ENCODE results near the gene RPL26.
"Not testable (repeated sequence)": the region's sequence is repeated elsewhere in the genome, so short reads cannot be mapped to it uniquely, and the experiment has no call there.

The RPL26 gene

DNA sequence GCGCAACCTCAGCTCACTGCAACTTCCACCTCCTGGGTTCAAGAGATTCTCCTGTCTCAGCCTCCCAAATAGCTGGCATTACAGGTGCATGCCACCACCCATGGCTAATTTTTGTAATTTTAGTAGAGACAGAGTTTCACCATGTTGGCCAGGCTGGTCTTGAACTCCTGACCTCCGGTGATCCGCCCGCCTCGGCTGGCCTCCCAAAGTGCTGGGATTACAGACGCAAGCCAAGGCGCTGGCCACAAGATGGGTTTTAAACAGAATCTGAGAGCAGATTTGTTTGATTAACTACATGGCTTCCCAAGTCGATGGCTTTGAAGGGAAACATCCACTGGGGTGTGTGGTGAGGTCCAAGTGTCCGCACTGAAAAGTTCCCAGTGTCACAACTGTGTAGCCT lies 11.5 kb upstream of the RPL26 start:
- not testable (repeated sequence) for DNase-seq (ENCODE audit: low read depth in 2 of 2)

DNA sequence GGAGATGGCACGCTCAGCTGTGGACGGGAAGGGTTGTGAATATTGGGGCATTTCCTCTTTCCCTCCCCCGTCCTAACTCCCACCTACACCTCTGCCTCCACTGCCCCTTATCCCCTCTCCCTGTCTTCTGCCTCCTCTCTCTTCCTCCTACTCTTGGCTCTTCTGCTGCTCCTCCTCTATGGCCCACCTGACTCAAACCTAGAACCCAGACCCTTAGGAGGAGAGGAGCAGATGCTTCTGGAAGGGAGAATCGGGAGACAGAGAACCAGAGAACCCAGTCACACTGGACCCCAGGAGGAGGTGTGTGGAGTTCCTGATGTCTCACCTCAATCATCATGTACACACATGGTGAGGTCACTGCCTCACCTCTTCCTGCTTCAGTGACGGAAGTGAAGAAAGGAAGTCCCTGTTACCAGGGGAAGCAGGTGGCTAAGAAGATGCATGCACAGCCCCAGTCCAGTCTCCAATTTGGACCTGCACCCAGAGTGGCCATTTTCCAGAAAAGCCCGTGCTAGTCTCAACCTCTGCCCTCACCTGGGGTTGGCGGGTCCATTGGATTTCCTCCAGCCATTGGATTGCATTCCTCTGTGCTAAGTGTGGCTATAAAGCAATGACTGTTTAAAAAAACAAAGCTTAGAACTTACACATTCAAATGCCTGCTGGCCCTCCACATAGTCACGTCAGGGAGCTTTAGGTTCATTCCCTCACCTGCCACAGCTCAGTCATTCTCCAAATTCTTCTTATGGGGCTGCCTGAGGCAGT lies 10.7 kb upstream of the RPL26 start:
- DNase-seq (ENCODE audit: low read depth in 2 of 2), result no peak

DNA sequence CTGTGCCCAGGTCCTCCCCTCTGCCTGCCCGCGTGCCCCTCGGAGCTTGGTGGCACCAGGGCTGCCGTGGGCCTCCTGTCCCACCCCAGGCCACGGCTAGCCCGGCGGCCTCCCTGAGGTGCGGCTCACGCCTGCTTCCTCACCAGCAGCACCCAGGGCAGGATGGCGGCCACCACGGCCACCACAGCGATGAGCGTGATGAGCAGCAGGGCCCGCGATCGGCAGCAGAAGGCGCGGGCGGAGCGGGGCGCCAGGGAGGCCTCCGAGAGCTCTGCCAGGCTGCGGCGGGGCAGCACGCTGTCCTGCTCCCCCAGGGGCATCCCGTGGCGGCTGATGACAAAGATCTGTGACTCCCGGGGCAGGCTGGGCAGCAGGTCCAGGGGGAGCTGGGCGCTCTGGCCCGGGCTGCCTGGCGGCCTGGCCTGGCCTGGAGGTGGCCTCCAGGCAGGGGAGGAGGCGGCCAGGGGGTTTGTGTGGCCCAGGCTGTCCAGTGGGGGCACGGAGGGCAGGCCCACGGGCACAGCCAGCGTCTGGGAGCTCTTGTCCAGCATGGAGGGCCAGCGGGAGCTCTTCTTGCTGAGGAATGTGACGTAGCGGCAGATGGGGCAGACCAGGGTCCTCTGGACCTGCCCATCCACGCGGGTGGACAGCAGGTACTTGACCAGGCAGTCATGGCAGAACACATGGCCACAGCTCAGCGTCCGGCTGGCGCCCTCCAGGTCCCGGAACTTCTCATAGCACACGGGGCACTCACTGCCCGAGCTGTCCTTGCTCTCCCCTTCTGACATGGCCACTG lies 9.9 kb upstream of the RPL26 start:
- DNase-seq (ENCODE audit: low read depth in 2 of 2), result no peak

DNA sequence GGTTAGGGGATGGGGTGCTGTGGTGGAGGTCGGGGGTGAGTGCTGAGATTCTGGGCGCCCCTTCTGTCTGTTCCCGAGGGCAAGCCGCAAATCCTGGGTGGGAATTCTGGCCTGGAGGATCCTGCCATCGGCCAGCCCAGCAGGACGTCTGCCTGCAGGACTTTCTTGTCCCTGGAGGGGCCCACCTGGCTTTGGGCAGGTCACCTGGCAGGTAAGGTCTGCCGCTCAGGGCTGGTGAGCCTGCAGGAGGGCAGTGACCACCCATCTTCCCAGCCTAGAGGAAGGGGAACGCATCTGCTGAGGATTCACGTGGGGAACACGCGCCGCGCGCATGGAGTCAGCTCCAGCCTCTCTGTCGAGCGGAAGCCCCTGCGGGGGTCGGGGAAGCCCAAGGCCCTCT lies 9.3 kb upstream of the RPL26 start:
- no peak for DNase-seq (ENCODE audit: low read depth in 2 of 2)

DNA sequence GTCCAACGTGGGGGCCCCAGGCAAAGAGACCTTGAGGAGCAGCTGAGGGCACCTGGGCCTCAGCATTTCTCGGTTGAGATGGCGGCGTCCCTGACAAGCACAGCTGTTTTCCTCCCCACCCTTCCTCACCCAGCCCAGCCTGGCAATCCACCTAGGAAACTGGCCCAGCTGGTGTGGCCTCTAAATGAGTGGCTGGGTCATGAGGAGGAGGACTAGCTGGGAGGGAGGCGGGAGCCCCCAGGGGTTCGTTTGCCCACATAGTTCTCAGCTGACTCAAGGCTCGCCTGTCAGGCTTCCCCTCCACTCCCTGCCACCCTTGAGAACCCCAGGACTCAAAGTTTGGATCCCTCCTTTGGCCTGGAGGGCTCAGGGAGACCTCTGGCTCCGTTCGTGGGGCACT lies 8.7 kb upstream of the RPL26 start:
- no peak for DNase-seq (ENCODE audit: low read depth in 2 of 2)

DNA sequence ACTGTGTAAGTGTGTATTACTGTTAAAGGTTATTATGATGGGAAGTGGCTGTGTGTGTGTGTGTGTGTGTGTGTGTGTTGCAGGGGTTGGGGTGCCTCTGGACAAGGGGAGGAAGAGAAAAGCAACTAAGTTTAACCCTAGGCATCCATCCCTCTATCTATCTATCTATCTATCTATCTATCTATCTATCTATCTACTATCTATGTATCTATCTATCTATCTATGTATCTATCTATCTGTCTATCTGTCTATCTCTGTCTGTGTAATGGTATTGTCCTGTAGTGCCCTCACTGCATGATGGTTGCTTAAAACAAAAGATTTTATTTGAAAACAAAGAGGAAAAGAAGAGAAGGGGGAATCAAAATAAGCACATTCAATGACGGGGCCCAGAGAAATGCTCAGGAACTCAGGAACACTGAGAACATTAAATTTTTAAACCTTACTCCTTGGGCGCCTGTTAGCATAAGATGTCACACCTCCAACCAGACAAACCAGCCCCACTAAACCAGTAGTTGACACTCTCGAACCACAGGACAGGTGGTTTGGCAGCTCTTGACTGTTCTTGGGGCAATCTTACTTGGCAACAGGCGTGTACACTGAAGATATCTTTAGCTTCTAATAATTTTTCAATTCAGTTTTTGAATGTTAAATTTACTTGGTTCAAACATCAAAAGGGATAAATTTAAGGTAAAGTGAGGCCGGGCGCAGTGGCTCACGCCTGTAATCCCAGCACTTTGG lies 5.1 kb upstream of the RPL26 start:
- DNase-seq (ENCODE audit: low read depth in 2 of 2), result no peak

DNA sequence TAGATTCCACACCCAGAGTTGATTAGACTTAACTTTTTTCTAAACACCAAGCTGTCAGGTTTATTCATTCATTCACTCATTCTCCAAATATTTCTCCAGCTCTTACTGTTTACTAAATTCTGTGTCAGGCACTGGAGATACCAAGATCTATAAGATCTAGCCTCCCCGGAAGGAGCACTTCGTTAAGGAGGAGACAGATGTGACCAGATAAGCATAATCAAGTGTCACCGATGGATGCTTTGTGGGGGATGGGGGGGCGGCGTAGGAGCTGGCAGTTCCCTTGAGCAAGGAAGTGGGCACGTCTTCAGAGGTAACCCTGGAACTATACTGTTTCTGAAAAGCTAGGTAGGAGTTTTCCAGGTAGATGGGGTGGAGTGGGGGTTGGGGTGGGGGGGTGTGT lies 3.8 kb upstream of the RPL26 start:
- no peak for DNase-seq (ENCODE audit: low read depth in 2 of 2)

DNA sequence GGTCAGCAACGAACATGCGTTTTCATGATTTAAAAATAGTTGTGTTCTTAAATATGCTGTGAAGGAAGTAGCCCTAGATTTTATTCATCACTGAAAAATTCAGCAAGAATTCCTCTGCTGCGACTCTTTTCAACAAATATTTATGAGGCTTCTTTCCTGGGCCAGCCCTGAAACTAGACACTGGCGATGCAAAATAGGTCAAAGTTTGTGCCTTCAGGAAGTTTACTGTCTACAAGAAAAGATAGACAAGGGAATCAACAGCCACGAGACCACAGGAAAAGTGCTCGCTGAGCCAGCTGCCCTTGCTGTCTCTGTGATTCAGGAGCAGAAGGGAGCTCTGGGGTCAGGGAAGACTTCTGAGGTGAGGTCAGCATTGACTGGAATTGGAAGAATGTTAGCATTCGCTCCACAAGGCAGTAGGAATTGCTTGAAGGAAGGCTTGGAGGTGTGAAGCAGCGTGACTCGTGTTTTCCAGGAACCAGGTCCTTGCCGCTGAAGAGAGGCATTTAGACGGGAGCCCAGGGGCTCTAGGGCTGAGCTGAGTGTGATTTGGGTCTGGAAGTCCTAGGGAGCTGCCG lies 1.9 kb upstream of the RPL26 start:
- DNase-seq (ENCODE audit: low read depth in 2 of 2), result no peak

DNA sequence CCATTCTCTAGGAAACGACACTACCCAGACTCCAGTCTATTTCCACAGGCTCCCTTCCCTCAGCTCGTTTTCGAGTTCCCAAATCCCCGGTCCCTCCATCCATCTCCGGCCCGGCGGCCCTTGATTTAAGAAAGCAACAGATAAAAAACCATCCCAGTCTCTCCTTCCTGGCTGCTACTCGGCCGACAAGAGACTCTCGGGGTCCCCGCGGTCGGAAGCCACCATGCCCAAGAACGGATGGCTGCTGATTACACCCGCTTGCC lies 182 bp downstream of the RPL26 start:
- DNase-seq (ENCODE audit: low read depth in 2 of 2), result no peak

DNA sequence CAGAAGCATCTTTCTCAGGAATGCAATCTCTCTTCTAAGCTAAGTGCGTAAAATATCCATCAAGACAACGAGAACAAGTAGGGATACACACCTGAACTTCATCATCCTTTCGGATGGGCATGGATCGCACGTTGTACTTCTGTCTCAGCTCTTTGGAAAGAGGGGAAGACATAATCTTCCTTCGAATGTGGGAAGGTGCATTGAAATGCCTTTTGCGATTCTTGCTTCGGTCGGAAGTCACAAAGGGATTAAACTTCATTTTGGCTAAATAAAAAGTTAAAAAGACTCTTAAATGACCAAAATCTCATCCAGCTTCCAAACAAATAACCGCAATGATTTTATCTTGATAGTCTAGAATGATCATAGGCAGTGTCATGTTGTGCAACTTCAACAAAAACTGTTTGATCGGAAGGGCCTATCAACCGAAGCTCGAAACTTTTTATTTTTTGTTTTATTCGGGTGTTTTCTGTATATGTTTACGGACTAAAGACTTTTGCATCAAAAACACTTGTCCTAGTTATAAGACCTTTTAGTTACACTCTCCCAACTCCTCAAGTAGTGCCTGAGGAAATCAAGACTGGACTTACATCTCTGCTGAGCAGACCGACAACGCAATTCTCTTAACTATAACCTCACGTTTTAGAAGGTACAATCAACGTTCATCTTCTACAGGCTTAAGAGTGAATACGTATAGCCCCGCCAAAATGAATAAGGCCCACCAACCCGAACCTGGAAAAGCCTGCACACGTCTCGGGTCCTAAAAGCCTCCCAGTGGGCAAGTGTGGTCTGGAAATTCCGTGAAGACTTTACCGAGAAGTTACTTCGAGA lies 727 bp downstream of the RPL26 start:
- no peak for DNase-seq (ENCODE audit: low read depth in 2 of 2)

DNA sequence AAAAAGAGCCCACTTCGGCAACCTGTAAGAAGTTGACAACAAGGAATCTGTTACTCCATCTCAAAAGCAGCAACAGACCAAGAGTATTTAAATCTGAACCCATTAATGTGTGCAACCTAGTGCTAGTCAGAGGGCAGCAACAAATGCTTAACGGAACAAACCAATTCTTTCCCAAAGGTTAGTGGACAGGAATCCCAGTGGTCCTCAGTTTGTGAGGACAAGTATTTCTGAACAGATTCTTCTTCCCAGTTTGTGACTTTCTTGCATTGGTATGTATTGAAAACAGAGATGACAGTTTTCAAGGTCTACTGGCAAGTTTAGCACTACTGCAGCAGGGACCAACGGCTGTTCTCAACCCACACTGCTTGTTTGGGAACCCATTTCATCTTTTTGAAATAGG lies 2.9 kb downstream of the RPL26 start:
- DNase-seq (ENCODE audit: low read depth in 2 of 2), result no peak

DNA sequence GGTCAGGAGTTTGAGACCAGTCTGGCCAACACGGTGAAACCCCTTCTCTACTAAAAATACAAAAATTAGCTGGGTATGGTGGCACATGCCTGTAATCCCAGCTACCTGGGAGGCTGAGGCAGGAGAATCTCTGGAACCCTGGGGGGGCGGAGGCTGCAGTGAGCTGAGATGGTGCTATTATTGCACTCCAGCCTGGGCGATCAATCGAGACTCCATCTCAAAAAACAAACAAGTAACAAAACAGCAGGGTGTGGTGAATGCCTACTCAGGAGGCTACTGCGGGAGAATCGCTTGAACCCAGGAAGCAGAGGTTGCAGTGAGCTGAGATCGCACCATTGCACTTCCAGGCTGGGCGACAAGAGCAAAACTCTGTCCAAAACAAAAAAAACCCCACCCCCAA lies 4.9 kb downstream of the RPL26 start:
- not testable (repeated sequence) for DNase-seq (ENCODE audit: low read depth in 2 of 2)

DNA sequence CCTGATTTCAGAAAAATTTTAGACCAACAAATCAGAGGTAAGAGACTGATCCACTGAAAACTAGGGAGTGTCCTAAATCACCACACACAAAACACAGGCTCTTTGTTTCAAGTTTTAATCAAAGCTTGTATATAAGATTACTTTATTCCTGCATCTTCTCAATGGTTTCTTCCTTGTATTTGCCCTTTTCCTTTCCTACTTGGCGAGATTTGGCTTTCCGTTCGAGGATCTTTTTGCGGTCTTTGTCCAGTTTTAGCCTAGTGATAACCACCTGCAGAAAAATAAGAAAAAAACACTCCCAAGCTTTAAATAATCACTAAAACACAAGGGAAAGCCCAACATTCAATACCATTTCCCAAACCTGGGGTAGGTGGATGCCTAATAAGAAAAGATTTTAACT lies 5.6 kb downstream of the RPL26 start:
- DNase-seq (ENCODE audit: low read depth in 2 of 2), result no peak

DNA sequence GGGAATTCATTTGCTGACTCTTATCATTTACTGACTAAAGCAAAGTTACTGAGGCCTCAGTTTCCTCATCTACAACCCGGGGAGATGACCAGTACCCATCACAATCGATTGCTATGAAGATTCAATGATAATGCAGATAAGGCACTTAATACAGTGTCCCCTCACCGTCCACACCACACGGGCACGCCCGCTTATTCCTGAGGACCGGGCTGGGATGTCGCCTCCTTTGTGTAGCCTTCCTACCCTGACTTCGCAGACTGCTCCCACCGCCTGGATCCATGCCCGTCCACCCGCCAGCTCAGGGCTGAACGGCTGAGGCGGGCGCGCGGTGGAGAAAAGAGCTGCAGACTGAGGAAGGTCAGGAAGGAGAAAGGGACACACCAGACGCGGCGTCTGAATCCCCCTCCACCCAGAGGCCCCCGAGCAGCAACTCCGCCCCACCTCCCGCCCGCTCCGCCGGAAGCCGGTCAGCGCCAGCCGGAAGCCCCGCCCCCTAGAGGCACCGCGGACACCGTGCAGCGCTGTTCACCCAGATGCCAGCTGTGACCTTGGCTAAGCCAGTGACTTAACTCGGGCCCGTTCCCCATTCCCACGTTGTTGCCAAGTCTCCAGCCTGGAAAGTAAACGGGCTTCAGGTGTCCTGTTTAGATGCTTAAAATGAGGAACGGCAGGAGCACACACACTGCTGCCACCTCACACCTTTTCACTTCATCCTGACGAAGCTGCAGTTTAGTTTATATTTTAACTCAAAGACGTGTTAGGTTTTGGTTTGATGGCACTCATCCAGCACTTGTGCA lies 6.5 kb downstream of the RPL26 start, which contains the start of gene KRABD2:
Gene KRABD2 (minus strand): TSS at position 434 of the 797 bp plus-strand sequence.
- peak; percentile 81 to 89 for DNase-seq (ENCODE audit: low read depth in 2 of 2)

DNA sequence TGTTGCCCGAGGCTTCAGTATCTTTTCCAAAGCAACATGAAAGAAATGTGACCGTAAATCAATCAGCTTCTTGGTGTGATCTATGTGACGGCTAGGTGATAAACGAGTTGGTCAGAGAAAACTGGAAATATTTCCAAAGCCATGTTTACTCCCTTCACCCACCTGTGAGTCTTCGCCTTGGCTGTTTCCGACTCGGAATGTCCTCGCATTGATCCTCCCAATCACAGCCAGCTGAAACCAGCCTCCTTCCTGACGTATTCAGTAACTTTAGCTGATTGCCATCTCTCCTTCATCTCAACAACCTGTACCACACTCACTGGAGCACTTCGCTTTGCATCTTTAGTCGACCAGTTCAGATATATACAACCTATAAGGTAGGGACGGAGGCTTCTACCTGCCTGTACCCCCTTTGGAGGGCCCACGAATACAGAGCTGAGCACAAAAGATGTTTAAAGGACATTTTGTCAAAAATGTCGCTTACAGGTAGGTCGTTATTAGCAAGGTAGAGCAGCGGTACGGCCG lies 7.2 kb downstream of the RPL26 start:
- DNase-seq (ENCODE audit: low read depth in 2 of 2), result no peak

DNA sequence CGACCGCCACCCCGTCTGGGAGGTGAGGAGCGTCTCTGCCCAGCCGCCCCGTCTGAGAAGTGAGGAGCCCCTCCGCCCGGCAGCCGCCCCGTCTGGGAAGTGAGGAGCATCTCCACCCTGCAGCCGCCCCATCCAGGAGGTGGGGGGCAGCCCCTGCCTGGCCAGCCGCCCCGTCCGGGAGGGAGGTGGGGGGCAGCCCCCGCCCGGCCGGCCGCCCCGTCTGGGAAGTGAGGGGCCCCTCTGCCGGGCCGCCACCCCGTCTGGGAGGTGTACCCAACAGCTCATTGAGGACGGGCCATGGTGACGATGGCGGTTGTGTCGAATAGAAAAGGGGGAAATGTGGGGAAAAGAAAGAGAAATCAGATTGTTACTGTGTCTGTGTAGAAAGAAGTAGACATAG lies 9.1 kb downstream of the RPL26 start:
- DNase-seq (ENCODE audit: low read depth in 2 of 2), result not testable (repeated sequence)

DNA sequence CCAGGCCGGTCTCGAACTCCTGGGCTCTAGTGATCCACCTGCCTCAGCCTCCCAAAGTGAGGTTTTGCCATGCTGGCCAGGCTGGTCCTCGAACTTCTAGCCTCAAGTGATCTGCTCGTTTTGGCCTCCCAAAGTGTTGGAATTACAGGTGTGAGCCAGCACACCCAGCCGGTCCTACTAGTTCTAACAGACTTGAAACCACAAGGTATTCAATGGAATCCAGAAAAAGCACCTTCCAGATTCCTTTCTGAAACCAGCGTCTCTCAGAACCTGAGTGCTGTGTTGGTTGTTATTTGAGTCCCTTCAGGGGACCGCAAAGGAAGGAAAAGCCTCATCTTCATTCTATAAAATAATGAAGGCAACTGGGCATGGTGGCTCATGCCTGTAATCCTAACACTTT lies 10.6 kb downstream of the RPL26 start:
- no peak for DNase-seq (ENCODE audit: low read depth in 2 of 2)

DNA sequence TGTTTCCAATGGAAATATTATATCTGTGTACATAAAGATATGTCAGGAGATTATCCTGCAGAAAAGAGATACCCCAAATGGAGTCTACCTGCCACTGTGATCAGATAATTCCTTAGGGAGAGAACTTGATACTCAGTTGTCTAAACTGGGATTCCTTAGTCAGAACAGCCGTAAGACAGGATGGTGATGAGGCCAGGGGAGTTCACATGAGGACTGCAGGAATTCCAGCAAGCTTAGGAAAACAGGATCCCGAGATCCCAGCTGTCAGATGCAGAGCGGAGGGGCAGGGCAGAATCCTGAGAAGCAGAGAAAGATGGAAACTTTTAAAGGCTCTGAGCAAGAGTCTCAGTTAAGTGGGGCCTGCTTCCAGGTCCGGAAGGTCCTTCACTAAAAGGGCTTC lies 11.2 kb downstream of the RPL26 start:
- no peak for DNase-seq (ENCODE audit: low read depth in 2 of 2)

DNA sequence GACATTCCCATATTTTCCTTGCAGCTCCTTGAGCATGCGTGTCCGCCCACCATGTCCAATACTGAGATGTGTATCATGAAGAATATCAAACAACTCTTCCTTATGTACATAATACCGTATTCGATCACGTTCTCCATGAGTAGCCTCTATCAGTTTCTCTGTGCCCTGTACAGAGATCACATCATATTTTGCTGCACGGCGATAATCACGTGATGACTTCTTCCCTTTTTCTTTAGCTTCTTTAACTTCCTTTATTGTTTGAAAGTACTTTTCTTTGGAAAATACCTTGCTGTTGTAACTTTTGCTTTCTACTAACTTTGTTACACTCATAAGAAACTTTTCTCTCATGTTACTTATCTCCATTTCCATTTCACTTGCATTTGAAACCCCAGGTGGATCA lies 13.0 kb downstream of the RPL26 start:
- no peak for DNase-seq (ENCODE audit: low read depth in 2 of 2)

DNA sequence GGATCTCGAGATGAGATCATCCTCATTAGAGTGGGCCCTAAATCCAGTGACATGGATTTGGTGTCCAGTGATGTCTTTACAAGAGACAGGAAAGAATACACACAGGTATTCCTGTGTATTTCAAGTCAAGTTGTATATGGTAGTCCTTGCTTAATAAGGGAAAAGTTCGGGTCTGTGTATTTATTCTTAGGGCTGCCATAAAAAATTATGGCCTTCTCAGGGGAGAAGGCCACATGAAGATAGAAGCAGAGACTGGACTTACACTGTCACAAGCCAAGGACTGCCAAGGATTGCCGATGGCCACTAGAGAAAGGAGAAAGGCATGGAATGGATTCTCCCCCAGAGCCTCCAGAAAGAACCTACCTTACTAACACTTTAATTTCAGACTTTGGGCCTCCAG lies 14.8 kb downstream of the RPL26 start:
- no peak for DNase-seq (ENCODE audit: low read depth in 2 of 2)

DNA sequence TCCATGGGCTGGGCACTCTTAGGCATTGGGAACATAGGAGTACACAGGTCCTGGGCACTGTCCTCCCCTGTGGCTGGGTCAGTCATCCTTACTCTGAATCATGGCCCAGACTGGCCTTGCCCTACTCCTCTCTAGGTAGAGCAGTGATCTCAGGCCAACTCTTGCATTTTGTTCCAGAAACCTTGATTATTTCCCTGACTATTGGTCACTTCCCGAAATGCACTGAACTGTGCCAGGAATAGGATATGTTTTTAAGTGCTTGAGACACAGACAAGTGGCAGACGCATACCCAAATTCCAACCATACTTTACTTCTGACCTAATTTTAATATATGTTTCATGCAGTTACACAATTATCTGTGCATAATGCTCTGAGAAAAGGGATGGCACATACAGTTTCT lies 16.8 kb downstream of the RPL26 start:
- no peak for DNase-seq (ENCODE audit: low read depth in 2 of 2)

Data from stimulated activated CD4-positive, alpha-beta T cell treated with anti-CD3 and anti-CD28 coated beads, Interleukin-12 subunit alpha, Interleukin-12 subunit beta, amount 100 ng/mL, for 24 hours (primary cell).